ENCODE data around the gene ZNF445.

Gene ZNF445

DNA sequence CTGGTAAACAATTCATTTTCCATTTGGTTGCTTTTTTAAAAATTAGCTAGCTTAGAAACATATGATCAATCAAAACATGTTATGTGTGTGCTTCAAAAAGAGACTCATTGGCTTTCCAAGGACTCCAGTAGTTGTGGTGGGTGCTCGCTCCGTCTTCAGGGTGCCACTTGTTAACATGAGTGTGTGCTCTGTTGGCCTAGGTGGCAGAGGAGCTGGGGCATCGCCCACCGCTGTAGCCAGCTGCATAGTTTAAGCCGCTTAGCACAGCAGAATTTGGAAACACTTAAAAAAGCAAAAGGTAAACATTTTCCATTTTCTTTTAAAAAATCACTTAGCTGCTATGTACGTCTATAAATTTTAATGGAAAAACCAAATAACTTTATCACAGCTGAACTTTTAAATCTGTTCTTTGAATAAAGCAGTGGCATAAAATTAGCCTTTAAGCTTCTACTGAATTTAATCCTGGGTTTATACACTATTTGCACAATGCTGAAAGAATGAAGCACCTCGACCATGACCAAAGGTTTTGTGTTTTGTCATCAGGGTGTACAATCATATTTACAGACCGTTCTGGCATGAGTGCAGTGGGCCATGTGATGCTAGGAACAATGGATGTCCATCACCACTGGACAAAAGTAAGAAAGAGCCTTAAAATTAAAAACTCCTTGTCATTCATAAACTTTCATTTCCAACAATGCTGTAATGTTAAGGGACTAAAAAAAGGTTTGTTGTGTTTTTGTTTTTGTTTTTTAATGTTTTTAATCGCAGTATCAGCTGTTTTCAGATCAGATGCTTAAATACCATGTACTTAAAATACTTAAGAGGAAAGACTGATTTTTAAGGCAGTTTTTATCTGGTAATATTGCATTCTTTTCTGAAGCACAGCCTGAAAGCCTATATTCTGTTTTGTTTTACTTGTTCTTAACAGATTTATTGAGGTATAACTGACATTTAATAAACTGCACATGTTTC lies 81.0 kb downstream of the ZNF445 start:
- DNase-seq = no peak

DNA sequence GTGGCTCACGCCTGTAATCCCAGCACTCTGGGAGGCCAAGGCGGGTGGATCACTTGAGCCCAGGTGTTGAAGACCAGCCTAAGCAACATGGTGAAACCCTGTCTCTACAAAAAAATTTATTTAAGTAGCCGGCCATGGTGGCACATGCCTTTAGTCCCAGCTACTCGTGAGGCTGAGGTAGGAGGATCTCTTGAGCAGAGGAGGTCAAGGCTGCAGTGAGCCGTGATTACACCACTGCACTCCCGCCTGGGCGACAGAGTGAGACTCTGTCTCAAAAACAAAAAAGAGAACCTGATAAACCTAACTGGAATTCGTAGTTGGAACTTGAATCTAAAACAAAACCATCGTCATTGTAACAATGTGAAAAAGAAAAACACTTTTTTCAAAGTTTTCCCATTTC lies 81.8 kb downstream of the ZNF445 start:
- DNase-seq = no peak

DNA sequence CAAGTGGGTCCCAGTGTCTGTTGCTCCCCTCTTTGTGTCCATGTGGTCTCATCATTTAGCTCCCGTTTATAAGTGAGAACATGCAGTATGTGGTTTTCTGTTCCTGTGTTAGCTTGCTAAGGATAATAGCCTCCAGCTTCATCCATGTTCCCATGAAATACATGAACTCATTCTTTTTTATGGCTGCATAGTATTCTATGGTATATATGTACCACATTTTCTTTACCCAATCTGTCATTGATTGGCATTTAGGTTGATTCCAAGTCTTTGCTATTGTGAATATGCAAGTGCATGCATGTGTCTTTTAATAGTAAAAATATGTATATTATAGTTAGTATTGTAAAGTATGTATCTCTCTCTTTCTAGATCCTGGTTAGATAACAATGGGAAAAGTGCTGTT lies 85.0 kb downstream of the ZNF445 start:
- DNase-seq = no peak

DNA sequence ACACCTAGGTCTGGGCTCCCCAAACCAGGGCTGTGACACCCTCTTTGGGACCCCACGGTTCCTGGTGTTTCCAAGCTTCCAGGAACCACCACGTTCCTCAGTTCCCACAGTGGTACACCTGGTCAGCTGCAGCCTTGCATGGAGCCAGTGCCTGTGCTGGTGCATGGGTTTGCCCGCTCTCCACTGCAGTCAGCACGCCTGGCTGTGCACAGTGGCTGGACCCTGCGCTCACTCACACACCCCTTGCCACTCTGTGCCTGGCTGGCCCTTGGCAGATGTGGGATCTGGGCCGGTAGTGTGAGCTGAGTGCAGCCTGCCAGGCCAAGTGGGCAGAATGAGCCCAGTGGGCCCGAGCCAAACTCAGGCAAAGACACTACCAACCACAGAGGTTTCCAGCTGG lies 90.1 kb downstream of the ZNF445 start:
- DNase-seq = no peak
